Subcutaneous abdominal adipose tissue (tissue), 5 donors: ENCODE results near the gene CFAP58.

ENCODE experiments used
- H3K27ac ChIP-seq: one replicate; pipeline ENCODE4 v1.7.0; 2013; ENCODE audit warnings: low read depth, mild to moderate bottlenecking, inconsistent platforms, low read length, moderate library complexity
- H3K27me3 ChIP-seq, 5 donors: one replicate each; pipeline ENCODE4 v1.7.0; 2013; ENCODE audit warnings: low read length in 5 of 5, inconsistent platforms in 1 of 5; ENCODE audit not compliant: control insufficient read depth in 5 of 5, insufficient read depth in 4 of 5
- H3K36me3 ChIP-seq, 5 donors: one replicate each; pipeline ENCODE4 v1.7.0; 2013; ENCODE audit warnings: low read length in 5 of 5; ENCODE audit not compliant: control insufficient read depth in 5 of 5, insufficient read depth in 5 of 5
- H3K4me1 ChIP-seq, 5 donors: one replicate each; pipeline ENCODE4 v1.7.0; 2013; ENCODE audit warnings: low read length in 5 of 5, mild to moderate bottlenecking in 3 of 5, moderate library complexity in 1 of 5; ENCODE audit not compliant: control insufficient read depth in 5 of 5, insufficient read depth in 5 of 5
- H3K4me3 ChIP-seq, 5 donors: one replicate each; pipeline ENCODE4 v1.7.0; 2013; ENCODE audit warnings: low read length in 5 of 5, low read depth in 1 of 5
- H3K9ac ChIP-seq, 5 donors: one replicate each; pipeline ENCODE4 v1.7.0; 2013; ENCODE audit warnings: low read length in 5 of 5, mild to moderate bottlenecking in 4 of 5, moderate library complexity in 3 of 5
- H3K9me3 ChIP-seq, 5 donors: one replicate each; pipeline ENCODE4 v1.7.0; 2013; ENCODE audit warnings: low read length in 5 of 5; ENCODE audit not compliant: control insufficient read depth in 5 of 5
- donor health status: healthy.
- donor health status: healthy.
- donor health status: healthy.
- donor health status: healthy.
- donor health status: healthy.

The CFAP58 gene

GRCh38 chr10:104353325-104354048 is at the start of gene CFAP58:
CFAP58 (plus strand) TSS chr10:104353833; CDS start chr10:104353898, 65 bp downstream.
- H3K27me3 ChIP-seq = no peaks in the 10 kb centered on the region
- peak within 1 kb of the TSS in 2 of 5 donors; percentile 11 to 41 for H3K9ac ChIP-seq
- no peaks in the 10 kb centered on the region for H3K9me3 ChIP-seq
- H3K27ac ChIP-seq = no peak within 1 kb of the TSS
- peaks cover 5 to 30% (median 23%) of the 10 kb centered on the region in 5 donors for H3K4me1 ChIP-seq
- H3K36me3 ChIP-seq = no peaks in the 10 kb centered on the region
- H3K4me3 ChIP-seq = peak within 1 kb of the TSS; percentile 45 to 81 (median 66)

DNA sequence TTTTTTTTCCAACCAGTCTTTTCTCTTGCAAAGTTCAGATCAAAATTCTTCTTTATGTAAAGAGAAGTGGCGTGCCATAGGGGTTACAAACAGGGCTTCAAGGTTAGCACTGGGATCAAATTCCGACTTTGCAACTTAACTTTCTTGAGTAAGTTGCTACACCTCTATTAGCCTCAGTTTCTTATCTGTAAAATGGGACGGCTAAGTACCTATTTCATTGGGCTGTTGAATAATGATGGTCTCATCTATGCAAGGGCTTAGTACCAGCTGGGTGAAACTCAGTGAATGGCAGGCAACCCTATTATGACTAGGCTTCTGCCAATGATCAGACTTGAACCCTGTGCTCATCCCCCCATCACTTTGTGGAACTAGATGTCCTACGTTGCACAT is 49.3 kb upstream of the CFAP58 start:
- Histone ChIP-seq H3K4me3 (no peak overlapping the region), H3K36me3 (peaks cover 0 to 7% (median 0%) of the 10 kb centered on the region in 5 donors), H3K9ac (no peak overlapping the region), H3K27ac (no peak overlapping the region), H3K4me1 (peaks cover 15 to 50% (median 43%) of the 10 kb centered on the region in 5 donors), H3K27me3 (no peaks in the 10 kb centered on the region), H3K9me3 (no peaks in the 10 kb centered on the region)

DNA sequence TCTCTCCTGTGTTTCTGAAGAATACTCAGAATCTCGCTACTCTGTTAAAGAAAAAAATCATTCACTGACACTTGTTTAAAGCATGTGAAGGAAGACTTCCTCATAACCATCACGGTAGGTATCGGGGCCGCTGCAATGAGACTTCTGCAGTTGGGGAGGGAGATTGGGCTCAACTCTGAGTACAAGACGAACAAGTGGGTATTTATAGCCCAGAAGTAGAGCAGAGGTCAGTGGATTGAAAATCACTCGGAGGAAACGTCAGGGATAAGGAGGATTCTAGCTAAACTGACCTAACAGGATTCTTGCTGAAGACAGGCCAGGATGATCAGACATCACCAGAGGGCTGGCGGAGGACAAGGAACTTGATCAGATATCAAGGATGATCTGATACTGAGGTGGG is 48.7 kb upstream of the CFAP58 start:
- Histone ChIP-seq H3K27ac (no peak overlapping the region), H3K36me3 (peaks cover 0 to 7% (median 0%) of the 10 kb centered on the region in 5 donors), H3K4me1 (peaks cover 13 to 48% (median 42%) of the 10 kb centered on the region in 5 donors), H3K9ac (no peak overlapping the region), H3K27me3 (no peaks in the 10 kb centered on the region), H3K9me3 (no peaks in the 10 kb centered on the region), H3K4me3 (no peak overlapping the region)

GRCh38 chr10:104306897-104307296 is 46.7 kb upstream of the CFAP58 start:
- H3K4me3 ChIP-seq = no peak overlapping the region
- peaks cover 13 to 50% (median 41%) of the 10 kb centered on the region in 5 donors for H3K4me1 ChIP-seq
- no peak overlapping the region for H3K27ac ChIP-seq
- H3K27me3 ChIP-seq = no peaks in the 10 kb centered on the region
- no peaks in the 10 kb centered on the region for H3K9me3 ChIP-seq
- peaks cover 0 to 17% (median 7%) of the 10 kb centered on the region in 5 donors for H3K36me3 ChIP-seq
- no peak overlapping the region for H3K9ac ChIP-seq

- Histone ChIP-seq H3K4me1 (peaks cover 17 to 58% (median 48%) of the 10 kb centered on the region in 5 donors), H3K27me3 (no peaks in the 10 kb centered on the region), H3K9ac (peak overlapping the region in 1 of 5 donors; percentile 36), H3K27ac (no peak overlapping the region), H3K36me3 (peaks cover 0 to 23% (median 13%) of the 10 kb centered on the region in 5 donors), H3K4me3 (no peak overlapping the region), H3K9me3 (no peaks in the 10 kb centered on the region)
Measured at GRCh38 chr10:104307576-104308438, 45.8 kb upstream of the CFAP58 start.

DNA sequence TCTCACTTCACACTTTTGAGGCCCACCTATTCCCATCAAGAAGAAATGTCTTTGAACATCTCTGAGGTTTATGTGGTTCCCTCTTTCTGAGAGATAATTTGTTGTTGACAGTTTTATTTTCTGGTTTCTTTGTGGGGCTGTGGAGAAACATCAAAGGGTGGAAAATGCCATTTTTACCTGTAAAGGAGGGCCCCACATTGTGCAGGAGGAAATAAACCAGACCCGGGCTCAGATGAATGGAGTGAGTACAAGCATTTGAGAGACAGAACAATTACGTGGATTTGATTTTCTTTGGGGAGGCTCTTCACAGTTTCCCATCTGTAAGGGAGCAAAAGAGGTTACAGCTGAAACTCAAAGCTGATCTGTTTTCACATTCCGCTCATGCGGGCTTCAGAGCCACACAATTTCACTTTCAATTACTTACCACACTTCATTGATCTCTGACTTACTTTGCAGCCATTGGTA is 45.2 kb upstream of the CFAP58 start:
- Histone ChIP-seq H3K27ac (no peak overlapping the region), H3K9ac (no peak overlapping the region), H3K9me3 (no peaks in the 10 kb centered on the region), H3K36me3 (peaks cover 0 to 30% (median 20%) of the 10 kb centered on the region in 5 donors), H3K27me3 (no peaks in the 10 kb centered on the region), H3K4me3 (no peak overlapping the region), H3K4me1 (peaks cover 17 to 57% (median 43%) of the 10 kb centered on the region in 5 donors)

GRCh38 chr10:104309980-104310978 is 43.4 kb upstream of the CFAP58 start:
- Histone ChIP-seq H3K9ac (peak overlapping the region in 1 of 5 donors; percentile 96), H3K27ac (no peak overlapping the region), H3K27me3 (no peaks in the 10 kb centered on the region), H3K9me3 (no peaks in the 10 kb centered on the region), H3K4me3 (peak overlapping the region in 1 of 5 donors; percentile 4), H3K4me1 (peaks cover 17 to 41% (median 30%) of the 10 kb centered on the region in 5 donors), H3K36me3 (peaks cover 0 to 48% (median 38%) of the 10 kb centered on the region in 5 donors)

DNA sequence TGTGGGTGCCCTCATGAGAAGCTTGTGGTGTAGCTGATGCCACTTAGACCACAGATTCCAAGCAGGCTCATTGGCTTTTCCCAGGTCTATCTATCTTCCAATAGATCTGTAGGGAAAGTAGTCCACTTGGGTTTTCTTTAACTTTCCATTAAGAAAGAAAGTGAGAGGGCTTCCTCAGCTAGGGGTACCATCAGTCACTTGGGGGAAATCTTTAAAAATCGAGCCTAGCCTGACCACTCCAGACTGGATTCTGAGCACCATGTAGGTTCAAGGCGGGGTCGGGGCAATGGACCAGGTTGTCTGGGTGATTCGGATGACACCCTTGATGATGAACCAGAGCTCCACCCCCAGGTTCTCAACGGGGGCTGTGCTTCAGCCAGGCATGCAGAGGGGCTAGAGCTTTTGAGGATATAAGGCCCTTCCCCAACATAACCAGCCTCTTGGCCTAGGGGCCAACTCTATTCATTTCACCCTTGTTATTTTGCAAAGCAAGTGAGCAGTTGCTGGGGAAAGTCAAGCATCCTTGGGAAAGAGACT is 42.4 kb upstream of the CFAP58 start:
- Histone ChIP-seq H3K9me3 (no peaks in the 10 kb centered on the region), H3K4me1 (peaks cover 13 to 34% (median 23%) of the 10 kb centered on the region in 5 donors), H3K9ac (peak overlapping the region in 1 of 5 donors; percentile 96), H3K4me3 (no peak overlapping the region), H3K36me3 (peaks cover 0 to 56% (median 45%) of the 10 kb centered on the region in 5 donors), H3K27ac (no peak overlapping the region), H3K27me3 (no peaks in the 10 kb centered on the region)
